Measurements from ENCODE around the gene BMP6. TPM values are rescaled to one million over a fixed set of nuclear protein-coding genes. Genes with fewer than 3 reads are reported as not detected.
A peak's percentile ranks its signal among the peaks of the same experiment; 100 is the strongest.

Gene BMP6
- polyA plus RNA-seq, 4 donors, result 3.7 to 7.6 (median 7.3) TPM

DNA sequence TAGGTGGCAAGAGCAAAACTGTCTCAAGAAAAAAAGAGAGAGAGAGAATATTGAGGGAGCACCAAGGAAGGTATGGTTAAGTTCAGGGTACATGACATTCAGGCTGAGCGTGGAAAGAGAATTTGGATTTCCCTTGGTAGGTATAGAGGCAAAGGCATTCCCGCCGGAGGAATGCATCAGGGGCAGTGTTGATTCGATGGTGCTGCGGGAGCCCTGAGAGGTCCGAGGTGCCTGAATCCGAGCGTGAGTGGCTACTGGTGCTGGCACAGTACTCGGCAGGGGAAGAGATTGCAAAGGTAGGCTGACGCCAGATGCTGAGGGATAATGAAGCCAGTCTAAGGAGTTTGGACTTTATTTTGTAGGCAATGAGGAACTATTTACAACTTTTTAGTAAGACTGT is 20.0 kb downstream of the BMP6 start:
- DNase-seq (ENCODE audit: low read depth in 4 of 4, low spot score in 3 of 4), result no peak

DNA sequence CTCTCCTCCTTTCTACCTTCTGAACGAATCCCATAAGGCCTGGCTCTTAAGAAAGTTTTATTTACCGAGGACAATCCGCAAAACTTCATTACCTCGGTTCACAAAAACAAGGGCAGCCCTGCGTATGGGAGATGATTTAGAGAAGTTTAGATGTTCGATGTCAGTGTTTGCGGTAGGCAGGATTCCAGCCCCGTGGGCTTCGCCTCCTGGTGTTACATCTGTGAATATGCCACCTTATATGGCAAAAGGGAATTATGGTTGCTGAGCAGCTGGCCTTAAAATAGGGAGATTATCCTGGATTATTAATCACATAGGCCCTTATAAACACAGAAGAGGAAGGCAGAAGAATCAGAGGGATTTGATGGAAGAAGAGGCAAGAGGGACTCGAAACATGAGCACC is 21.1 kb downstream of the BMP6 start:
- DNase-seq (ENCODE audit: low read depth in 4 of 4, low spot score in 3 of 4), result no peak

DNA sequence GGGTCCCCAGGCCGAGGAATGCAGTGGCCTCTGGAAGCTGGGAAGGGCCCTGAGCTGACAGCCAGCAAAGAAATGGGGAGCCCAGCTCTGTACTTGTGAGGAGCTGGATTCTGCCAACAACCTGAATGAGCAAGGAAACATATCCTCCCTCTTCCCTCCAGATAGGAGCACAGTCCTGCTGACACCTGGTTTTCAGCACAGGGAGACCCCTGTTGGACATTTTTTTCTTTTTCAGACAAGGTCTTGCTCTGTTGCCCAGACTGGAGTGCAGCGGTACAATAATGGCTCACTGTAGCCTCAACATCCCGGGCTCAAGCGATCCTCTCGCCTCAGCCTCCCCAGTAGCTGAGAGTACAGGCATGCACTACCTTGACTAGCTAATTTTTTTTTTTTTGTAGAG is 21.5 kb downstream of the BMP6 start:
- no peak for DNase-seq (ENCODE audit: low read depth in 4 of 4, low spot score in 3 of 4)

DNA sequence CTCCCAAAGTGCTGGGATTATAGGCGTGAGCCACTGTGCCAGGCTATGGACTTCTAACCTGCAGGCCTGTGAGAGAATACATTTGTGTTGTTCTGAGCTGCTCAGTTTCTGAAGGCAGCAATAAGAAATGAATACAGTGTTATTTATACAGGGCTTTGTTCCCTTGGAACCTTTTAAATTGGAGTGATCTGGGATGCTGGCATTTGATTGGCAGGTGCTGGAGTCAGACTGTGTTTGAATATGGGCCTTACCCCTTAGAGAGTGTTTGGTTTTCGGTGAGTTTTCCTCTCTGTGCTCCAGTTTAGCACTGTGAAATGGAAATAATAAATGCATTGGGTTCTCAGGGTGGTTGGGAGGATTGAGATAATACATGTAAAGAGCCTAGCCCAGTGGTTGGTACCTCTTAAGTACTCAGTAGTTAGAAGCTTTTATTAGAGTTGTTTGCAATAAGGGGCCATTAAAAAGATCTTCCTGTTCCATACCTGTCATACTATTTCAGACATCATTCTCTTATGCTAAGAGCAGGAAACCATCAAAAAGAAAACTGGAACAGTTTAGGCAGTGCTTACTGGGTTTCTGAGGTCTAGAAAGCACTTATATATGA is 22.1 kb downstream of the BMP6 start:
- no peak for DNase-seq (ENCODE audit: low read depth in 4 of 4, low spot score in 3 of 4)

DNA sequence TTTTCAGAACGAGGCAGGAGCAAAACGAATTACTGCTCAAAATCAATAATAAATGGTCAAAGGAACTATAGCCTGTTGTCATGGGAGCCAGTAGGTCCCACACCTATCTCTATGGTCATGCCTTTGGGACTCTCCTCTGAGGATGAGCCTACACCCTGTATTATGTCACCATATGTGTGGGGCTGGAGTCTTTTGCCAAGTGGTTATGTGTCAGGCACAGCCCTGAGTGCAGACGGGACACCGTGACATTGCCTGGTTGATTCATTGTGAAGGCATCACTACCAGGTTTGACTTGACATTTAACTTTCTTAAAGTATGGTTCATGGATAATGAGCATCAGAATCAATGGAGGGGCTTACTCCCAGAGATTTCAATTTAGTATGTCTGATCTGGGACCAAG is 23.6 kb downstream of the BMP6 start:
- no peak for DNase-seq (ENCODE audit: low read depth in 4 of 4, low spot score in 3 of 4)

DNA sequence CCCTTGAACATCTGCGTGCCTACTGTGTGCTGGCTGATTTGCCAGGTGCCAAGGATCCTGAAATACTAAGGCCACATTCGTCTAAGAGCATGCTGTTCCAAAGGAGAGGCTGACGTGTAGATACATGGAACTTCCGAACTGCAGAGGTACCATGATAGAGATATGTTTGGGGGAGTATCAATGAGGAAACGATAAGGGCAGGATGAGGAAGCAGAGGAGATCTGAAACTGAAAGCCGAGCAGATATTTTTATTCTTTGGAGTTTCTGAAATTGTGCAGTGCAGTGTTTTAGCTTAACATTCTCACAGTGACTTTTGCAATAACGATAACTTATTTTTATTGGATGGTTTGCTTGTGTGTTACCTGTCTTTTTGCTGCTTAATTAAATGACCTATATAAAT is 24.3 kb downstream of the BMP6 start:
- DNase-seq (ENCODE audit: low read depth in 4 of 4, low spot score in 3 of 4), result no peak

DNA sequence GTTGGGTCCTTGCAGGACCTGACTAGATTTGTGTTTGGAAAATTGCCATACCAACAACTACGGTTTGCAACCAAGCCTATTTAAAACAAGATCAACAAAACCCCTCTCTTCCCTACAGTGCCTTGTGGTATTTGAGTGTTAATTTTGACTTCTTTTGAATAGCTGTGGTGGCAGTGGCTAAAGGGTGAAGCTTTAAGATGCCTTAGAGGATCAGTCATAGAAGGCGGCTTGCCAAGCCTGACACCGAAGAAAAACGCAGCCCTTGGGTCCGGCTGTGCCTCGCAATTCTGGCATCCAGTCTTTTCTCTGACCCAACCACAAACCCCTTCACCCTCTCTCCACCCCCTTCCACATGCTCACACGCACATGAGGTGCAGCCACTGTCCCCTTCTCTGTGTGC is 32.6 kb downstream of the BMP6 start:
- no peak for DNase-seq (ENCODE audit: low read depth in 4 of 4, low spot score in 3 of 4)

DNA sequence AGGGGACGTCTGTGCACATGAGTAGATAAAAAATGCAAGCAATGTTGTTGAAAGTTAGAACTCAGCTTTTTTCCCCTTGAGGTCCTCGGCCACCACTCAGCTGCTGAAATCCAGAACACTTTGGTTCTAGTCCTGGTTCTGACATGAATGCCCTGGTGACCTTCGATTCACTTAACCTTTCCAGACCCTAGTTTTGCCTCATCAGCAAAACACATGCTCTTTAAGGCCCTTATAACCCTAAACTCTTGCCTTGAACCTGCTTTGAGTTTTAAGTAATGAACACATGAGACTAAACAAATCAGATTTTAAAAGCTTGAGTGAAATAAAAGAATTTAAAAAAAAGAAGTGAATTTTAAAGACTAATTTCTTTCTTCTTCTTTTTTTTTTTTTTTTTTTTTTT is 33.4 kb downstream of the BMP6 start:
- DNase-seq (ENCODE audit: low read depth in 4 of 4, low spot score in 3 of 4), result no peak

DNA sequence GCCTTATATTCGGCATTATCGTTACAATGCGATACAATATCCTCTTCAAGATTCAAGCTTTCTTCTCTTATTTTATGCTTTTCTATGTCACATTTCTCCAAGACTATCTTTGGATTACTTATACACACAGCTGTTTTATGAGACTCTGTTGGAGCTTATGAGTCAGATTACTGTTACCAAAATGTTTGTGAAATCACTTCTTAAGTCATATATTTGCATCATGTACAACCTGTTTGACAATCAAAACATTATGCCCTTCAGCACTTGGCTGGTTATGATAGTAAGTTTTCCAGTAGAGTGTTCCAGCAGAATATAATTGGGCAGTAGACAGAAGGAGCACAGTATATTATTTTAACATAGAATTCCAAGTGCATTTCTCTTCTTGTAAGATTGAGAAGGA is 35.2 kb downstream of the BMP6 start:
- DNase-seq (ENCODE audit: low read depth in 4 of 4, low spot score in 3 of 4), result no peak

DNA sequence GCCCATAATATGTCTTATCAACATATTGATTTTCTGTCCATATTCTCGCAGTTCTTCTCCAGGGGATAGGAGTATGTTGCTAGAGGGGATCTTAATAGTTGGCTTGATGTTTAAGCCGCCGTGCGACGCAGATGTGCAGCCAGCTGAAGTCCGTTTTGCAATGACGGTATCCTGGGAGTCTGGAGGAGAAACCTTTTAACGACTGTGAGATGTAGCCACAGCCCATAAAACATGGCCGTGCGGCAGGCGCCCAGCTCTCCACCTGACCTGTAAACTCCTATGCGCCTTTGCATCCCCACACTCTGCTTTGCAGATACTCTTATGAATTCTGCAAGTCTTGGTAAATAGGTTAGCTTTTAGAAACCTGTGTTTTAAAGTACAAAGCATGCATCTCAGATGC is 36.9 kb downstream of the BMP6 start:
- DNase-seq (ENCODE audit: low read depth in 4 of 4, low spot score in 3 of 4), result no peak

DNA sequence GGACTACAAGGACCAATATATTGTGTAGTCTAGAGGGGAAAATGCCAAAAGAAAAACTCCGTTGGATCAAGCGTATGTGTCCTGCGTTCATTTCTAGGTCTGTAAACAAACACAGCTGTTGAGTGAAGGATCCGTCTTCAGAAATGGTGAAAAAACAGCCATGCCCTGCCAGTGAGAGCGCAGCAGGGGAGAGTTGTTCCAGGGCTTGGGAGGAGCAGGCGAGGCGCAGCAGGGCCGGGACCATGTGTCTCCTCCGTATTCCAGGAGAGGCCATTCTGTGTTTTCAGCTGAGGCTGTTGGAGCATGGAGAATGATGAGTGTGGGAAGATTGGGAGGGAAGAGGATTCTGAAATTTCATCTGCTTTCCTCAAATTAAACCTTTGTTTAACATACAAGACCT is 38.0 kb downstream of the BMP6 start:
- DNase-seq (ENCODE audit: low read depth in 4 of 4, low spot score in 3 of 4), result peak in 2 of 4 donors; percentile 18 to 48

DNA sequence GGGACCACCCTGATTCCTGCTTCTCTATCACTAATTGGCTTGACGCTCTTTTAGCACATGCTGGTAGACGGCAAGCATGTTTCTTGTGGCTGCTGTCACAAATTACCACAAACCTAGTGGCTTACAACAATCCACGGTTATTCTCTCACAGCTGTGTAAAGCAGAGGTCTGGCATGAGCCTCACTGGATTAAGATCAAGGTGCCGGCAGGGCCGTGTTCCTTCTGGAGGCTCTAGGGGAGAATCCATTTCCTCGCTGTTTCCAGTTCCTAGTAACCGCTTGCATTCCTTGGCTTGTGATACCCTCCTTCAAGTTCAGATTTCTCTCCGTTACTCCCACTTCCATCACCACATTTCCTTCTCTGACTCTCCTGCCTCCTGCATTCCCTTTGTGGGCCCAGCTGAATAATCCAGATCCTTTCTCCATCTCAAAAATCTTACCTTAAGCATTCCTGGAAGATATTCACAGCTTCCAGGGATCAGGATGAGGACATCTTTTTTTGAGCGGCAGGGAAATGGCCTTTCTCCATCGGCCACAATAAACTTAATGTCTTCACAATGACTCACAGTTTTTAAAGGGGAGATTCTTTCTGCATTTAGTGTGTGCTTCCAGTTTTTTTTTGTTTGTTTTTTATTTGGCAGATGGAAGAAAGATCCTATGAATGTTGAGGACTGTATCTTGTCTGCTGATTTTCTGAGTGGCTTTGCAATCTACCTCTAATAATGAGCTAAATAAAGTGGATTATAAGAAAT is 39.9 kb downstream of the BMP6 start:
- no peak for DNase-seq (ENCODE audit: low read depth in 4 of 4, low spot score in 3 of 4)

DNA sequence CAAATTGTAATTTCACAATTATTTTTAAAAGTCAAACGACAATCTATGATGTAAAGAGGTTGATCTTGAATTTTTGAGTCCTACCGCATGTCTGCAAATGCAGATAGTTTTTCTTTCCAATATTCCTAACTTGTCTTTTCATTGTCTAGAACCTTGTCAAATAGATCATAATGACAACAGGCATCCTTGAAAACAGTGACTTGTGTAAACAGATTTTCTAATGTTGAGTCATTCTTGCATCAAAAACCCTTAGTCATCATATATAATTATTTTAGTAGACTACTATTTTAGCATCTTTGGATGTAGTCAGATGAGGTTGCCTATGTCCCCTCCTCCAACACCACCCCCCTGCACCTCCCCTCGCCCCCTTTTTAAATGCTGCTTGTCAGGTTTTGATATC is 43.8 kb downstream of the BMP6 start:
- DNase-seq (ENCODE audit: low read depth in 4 of 4, low spot score in 3 of 4), result no peak

DNA sequence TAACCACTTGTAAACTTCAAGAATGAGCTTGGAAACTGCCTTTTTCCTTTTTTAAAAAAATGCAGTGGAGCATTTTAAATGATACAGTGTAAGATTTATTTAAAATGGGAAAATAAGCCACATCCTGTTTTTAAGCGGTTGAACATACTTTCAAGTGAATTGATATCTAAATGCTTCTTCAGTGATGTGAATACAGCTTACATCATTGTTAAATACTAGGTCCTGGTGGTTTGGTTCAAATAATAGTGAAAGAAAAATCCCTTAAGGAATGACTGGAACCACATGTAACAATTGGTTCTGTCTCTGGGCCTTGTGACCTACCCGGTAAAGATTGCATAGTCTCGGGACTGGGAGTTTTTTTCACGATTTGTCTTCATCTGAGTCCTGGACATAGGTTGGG is 44.2 kb downstream of the BMP6 start:
- no peak for DNase-seq (ENCODE audit: low read depth in 4 of 4, low spot score in 3 of 4)

DNA sequence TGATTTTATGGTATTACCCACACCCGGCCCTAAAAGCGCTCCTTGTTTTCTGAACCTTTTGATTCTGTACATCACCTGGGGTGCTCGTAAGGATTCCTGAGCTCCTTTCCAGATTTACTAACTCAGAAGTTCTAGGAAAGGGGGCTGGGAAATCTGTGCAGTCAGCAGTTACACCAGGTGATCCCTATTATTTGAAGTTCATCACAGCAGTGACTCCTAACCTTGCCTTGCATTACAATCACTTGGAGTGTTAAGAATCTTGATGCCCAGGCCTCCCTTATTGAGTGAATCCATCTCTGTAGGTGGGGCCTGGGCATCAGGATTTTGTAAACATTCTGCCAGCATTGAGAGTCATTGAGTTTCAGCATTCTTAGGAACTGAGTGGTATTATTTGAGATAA is 44.7 kb downstream of the BMP6 start:
- no peak for DNase-seq (ENCODE audit: low read depth in 4 of 4, low spot score in 3 of 4)

DNA sequence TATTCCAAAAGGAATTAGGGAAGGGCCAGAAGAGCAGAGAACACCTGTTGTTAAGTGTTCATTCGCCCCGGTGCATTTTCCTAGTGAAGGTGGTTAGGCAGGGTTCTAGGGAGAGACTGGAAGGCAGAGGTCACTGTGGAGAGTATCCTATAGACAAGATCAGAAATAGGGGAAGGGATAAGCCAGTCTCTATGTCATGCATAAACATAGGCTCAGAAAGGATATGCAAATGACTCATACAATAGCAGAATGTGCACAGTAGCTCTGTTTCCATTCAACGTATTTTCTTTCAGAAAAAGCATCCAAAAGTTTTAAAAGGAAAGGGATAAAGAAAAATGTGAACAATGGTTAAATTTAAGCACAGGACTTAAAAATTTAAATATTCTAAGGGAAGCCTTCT is 47.4 kb downstream of the BMP6 start:
- no peak for DNase-seq (ENCODE audit: low read depth in 4 of 4, low spot score in 3 of 4)

DNA sequence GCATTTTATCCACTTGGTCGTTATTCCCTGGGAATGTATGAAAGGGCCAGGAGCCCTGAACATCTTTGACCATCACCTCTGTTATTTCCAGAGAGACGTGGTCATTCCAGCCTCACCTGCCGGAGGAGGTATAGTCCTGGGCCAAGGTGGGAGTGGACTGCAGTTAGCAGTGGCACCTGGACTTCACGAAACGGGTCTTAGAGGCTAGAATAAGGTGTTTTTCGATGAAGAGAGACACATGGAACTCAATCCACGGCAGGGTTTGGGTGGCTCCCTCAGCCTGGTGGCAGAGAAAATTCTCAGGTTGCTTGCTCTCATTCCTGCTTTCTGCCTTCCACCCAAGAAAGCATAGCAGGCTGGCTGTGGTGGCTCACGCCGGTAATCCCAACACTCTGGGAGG is 48.0 kb downstream of the BMP6 start:
- no peak for DNase-seq (ENCODE audit: low read depth in 4 of 4, low spot score in 3 of 4)

DNA sequence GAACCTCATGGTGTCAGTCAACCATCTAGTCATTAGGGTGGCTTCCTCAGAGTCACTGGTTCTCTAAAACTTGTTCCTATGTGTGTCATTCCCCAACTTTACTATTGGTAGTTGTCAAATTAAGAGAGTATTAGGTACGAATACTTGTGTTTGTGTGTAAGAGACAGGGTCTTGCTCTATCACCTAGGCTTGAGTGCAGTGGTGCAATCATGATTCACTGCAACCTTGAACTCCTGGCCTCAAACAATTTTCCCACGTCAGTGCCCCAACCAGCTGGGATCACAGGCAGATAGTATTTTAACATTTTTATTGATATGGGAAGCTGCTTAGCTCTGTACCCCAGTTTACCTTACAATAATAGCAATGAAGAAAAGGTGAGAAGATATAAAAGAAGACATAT is 50.6 kb downstream of the BMP6 start:
- DNase-seq (ENCODE audit: low read depth in 4 of 4, low spot score in 3 of 4), result no peak

DNA sequence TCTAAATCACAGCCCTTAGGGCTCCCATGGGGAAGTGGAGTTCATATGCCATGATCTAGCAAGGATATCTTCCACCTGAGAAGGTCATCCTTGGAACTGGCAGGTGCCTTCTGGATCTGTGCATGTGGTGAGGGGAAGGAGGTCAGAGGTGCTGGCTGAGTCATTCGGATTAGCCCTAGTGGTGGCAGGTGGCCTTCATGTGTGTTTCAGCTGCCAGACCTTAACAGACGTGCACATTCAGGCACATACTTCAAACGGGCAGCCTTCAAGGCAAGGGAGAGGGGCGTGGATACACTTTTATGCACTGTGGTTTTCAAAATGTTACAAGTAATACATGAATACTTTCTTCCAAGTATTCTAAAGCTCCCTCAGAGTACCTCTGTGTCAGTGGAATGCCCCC is 51.2 kb downstream of the BMP6 start:
- no peak for DNase-seq (ENCODE audit: low read depth in 4 of 4, low spot score in 3 of 4)

DNA sequence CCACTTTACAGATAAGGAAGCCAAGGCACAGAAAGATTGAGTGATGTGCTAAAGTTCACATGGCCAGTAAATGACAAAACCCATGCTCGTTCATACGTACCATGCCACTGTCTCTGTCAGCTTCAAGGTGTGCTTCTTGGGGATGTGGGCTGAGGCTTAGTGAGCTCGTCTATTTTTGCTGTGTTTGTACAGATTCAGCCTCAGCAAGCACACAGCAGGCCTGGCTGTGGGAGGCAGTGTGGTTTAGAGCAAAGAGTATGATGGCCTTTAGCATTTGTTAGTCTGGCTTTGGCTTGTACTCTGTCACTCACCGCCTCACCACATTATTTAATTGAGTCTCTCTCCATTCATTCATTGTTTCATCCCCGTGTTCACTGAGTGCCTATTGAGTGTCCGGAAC is 55.3 kb downstream of the BMP6 start:
- no peak for DNase-seq (ENCODE audit: low read depth in 4 of 4, low spot score in 3 of 4)

DNA sequence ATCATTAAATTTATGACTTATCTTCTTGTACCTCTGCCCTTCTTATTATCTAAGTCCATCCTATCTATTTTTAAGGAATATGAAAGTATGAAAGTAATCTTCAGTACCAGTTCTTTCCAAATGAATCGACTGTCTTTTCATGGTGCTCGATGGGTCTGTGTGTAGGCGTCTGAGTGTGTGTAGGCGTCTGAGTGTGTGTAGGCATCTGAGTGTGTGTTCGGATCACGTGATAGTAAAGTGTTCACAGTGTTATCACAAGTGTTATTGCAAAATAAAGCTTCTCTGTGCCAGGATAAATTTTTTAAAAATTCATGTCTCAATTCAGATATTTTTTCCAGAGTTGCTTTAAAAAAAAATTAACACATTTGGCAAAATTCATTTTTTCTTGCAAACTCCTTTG is 58.3 kb downstream of the BMP6 start:
- DNase-seq (ENCODE audit: low read depth in 4 of 4, low spot score in 3 of 4), result no peak

DNA sequence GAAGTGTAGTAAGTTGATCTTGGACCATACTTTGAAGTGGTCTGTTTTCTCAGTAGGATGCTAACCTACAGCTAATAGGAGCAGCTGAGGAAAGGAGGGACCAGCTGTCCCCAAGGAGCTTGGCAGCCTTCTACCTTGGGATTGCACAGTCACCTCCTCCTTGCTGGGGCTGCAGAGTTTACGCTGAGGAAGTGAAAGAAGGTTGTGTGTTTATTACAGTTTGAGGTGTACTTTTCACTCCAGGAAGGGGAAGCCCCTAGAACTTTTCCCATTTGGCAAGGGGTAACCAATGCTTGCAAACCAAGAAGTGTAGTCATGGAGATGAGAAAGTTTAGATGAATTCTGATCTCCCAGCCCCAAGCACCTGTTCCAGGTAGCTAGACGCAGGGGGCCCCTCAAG is 58.8 kb downstream of the BMP6 start:
- no peak for DNase-seq (ENCODE audit: low read depth in 4 of 4, low spot score in 3 of 4)

Data from left renal pelvis (tissue), 4 donors.